Testis (tissue), 3 donors: ENCODE measurements around the gene NPIPA8. TPM values are rescaled to one million over a fixed set of nuclear protein-coding genes. Genes with fewer than 3 reads are reported as not detected.
"Not testable (repeated sequence)": the region's sequence is repeated elsewhere in the genome, so short reads cannot be mapped to it uniquely, and the experiment has no call there.

Experiments
- DNase-seq: peaks from one replicate; pipeline ENCODE4 v3.0.0-alpha.2; 2019
- H3K27ac ChIP-seq, 2 donors: fragments of 200-600 bp; sonication (generic); one replicate each; pipeline ENCODE4 v1.5.1; 2019
- H3K27me3 ChIP-seq: fragments of 200-600 bp; sonication (generic); one replicate; pipeline ENCODE4 v1.5.1; 2019
- H3K36me3 ChIP-seq: fragments of 200-600 bp; sonication (generic); one replicate; pipeline ENCODE4 v1.5.1; 2017; ENCODE audit warnings: low read depth; ENCODE audit errors: missing control alignments
- H3K4me1 ChIP-seq: fragments of 200-600 bp; sonication (generic); one replicate; pipeline ENCODE4 v1.5.1; 2019
- H3K4me3 ChIP-seq, 2 donors: fragments of 200-600 bp; sonication (generic); one replicate each; pipeline ENCODE4 v1.5.1; 2017 to 2019
- H3K9me3 ChIP-seq: fragments of 200-600 bp; sonication (generic); one replicate; pipeline ENCODE4 v1.5.1; 2017
- whole genome bisulfite sequencing, 2 donors: methylation state at CpG; one replicate each; pipeline ENCODE4 v1.1.5; 2018; 5-methylcytosine and 5-hydroxymethylcytosine counted together
- intact Hi-C: fragments of 100-400 bp; cut with DNase I; formaldehyde crosslinking; loops from one replicate; pipeline ENCODE4 v1.15.1; 2023; ENCODE audit warnings: low total_unique reads
- polyA plus RNA-seq: library from polyadenylated mRNA; stranded (reverse); fragments of 350-450 nt; fragmentation: Illumina TruSeq; extraction: RNeasy Lipid Tissue Mini Kit (QIAGEN cat#74804); gene quantifications from one replicate; pipeline ENCODE4 v1.2.3, GENCODE V29; 2014; ENCODE audit warnings: low read depth, low replicate concordance; ENCODE audit not compliant: insufficient read depth
- total RNA-seq, 2 donors: library from RNA; depleted of rRNA; stranded (reverse); fragments of >200 nt; gene quantifications; one replicate each; pipeline ENCODE4 v1.2.3, GENCODE V29; 2016

NPIPA8 gene
- total and polyA plus RNA-seq, 3 donors from 2014 or later, result 0.31 to 6.6 (median 4.5) TPM

- H3K9me3 ChIP-seq, H3K27me3 ChIP-seq, H3K27ac ChIP-seq, H3K36me3 ChIP-seq, H3K4me1 ChIP-seq, intact Hi-C loops, H3K4me3 ChIP-seq, DNase-seq: not testable (repeated sequence)
- no CpG with 5 or more reads among the region's 2 CpGs for WGBS, 2 donors
These were observed 27.4 kb downstream of the NPIPA8 start for GRCh38 chr16:18309159-18309558.

GRCh38 chr16:18307241-18307640 is 29.3 kb downstream of the NPIPA8 start:
- H3K27ac ChIP-seq, H3K4me1 ChIP-seq, H3K9me3 ChIP-seq, H3K36me3 ChIP-seq, H3K27me3 ChIP-seq, intact Hi-C loops, DNase-seq, H3K4me3 ChIP-seq: not testable (repeated sequence)
- no CpG with 5 or more reads among the region's 3 CpGs for whole genome bisulfite sequencing, 2 donors

- DNase-seq, H3K36me3 ChIP-seq, H3K27ac ChIP-seq, H3K4me1 ChIP-seq, H3K27me3 ChIP-seq, H3K9me3 ChIP-seq, H3K4me3 ChIP-seq, intact Hi-C loops: not testable (repeated sequence)
- WGBS, 2 donors, result no CpG with 5 or more reads among the region's 5 CpGs
These were observed 30.5 kb downstream of the NPIPA8 start for GRCh38 chr16:18306066-18306465.

- H3K4me1 ChIP-seq, H3K27ac ChIP-seq, H3K4me3 ChIP-seq, H3K9me3 ChIP-seq, H3K36me3 ChIP-seq, intact Hi-C loops, DNase-seq, H3K27me3 ChIP-seq: not testable (repeated sequence)
- WGBS, 2 donors, result no CpG with 5 or more reads among the region's 15 CpGs
These were observed 33.4 kb downstream of the NPIPA8 start for GRCh38 chr16:18303059-18303706.

GRCh38 chr16:18297714-18298113 is 38.8 kb downstream of the NPIPA8 start:
- H3K27me3 ChIP-seq, intact Hi-C loops, H3K27ac ChIP-seq, H3K36me3 ChIP-seq, DNase-seq, H3K9me3 ChIP-seq, H3K4me1 ChIP-seq, H3K4me3 ChIP-seq: not testable (repeated sequence)
- WGBS, 2 donors, result no CpG with 5 or more reads among the region's 1 CpG

- H3K9me3 ChIP-seq, H3K4me1 ChIP-seq, H3K27me3 ChIP-seq, H3K4me3 ChIP-seq, intact Hi-C loops, DNase-seq, H3K36me3 ChIP-seq, H3K27ac ChIP-seq: not testable (repeated sequence)
- WGBS, 2 donors, result no CpG with 5 or more reads among the region's 7 CpGs
These were observed 39.6 kb downstream of the NPIPA8 start for GRCh38 chr16:18296931-18297330.

- H3K9me3 ChIP-seq, H3K4me1 ChIP-seq, H3K27me3 ChIP-seq, H3K4me3 ChIP-seq, H3K36me3 ChIP-seq, H3K27ac ChIP-seq, DNase-seq, intact Hi-C loops: not testable (repeated sequence)
- WGBS, 2 donors, result no CpG with 5 or more reads among the region's 5 CpGs
These were observed 42.2 kb downstream of the NPIPA8 start for GRCh38 chr16:18294371-18294770.

GRCh38 chr16:18293337-18293956 is 43.1 kb downstream of the NPIPA8 start:
- H3K4me1 ChIP-seq, H3K36me3 ChIP-seq, H3K27me3 ChIP-seq, intact Hi-C loops, H3K27ac ChIP-seq, H3K9me3 ChIP-seq, H3K4me3 ChIP-seq, DNase-seq: not testable (repeated sequence)
- WGBS, 2 donors, result no CpG with 5 or more reads among the region's 3 CpGs

GRCh38 chr16:18290959-18291358 is 45.6 kb downstream of the NPIPA8 start:
- H3K9me3 ChIP-seq, intact Hi-C loops, H3K36me3 ChIP-seq, H3K4me1 ChIP-seq, H3K27me3 ChIP-seq, H3K27ac ChIP-seq, DNase-seq, H3K4me3 ChIP-seq: not testable (repeated sequence)
- WGBS, 2 donors, result no CpG with 5 or more reads among the region's 2 CpGs

GRCh38 chr16:18286342-18286741 is 50.2 kb downstream of the NPIPA8 start:
- no CpG with 5 or more reads among the region's 1 CpG for WGBS, 2 donors
- H3K9me3 ChIP-seq, H3K4me1 ChIP-seq, H3K27me3 ChIP-seq, H3K27ac ChIP-seq, intact Hi-C loops, DNase-seq, H3K4me3 ChIP-seq, H3K36me3 ChIP-seq: not testable (repeated sequence)

GRCh38 chr16:18280319-18280718 is 56.2 kb downstream of the NPIPA8 start:
- no CpG with 5 or more reads among the region's 3 CpGs for WGBS, 2 donors
- not testable (repeated sequence) for H3K27ac ChIP-seq

GRCh38 chr16:18276756-18277155 is 59.8 kb downstream of the NPIPA8 start:
- H3K9me3 ChIP-seq, H3K27ac ChIP-seq, H3K27me3 ChIP-seq, H3K36me3 ChIP-seq, intact Hi-C loops, H3K4me1 ChIP-seq, DNase-seq, H3K4me3 ChIP-seq: not testable (repeated sequence)
- 67% methylated on average over 1 of the region's 3 CpGs; no CpG with 5 or more reads in 1 of the 2 donors for WGBS, 2 donors

More at GRCh38 chr16:18280319-18280718, 56.2 kb downstream of the NPIPA8 start:
- H3K9me3 ChIP-seq, H3K27me3 ChIP-seq, H3K4me1 ChIP-seq, intact Hi-C loops, DNase-seq, H3K36me3 ChIP-seq, H3K4me3 ChIP-seq: not testable (repeated sequence)
